ENCODE measurements around the gene ATXN7L3. TPM values are rescaled to one million over a fixed set of nuclear protein-coding genes. Genes with fewer than 3 reads are reported as not detected.

ATXN7L3 gene
- total and polyA plus RNA-seq, 10 of the 15 experiments (the other 5 are each of a cell fraction or from before 2014, with no cell fraction given) = 0.71 to 78.7 (median 32.7) TPM

DNA sequence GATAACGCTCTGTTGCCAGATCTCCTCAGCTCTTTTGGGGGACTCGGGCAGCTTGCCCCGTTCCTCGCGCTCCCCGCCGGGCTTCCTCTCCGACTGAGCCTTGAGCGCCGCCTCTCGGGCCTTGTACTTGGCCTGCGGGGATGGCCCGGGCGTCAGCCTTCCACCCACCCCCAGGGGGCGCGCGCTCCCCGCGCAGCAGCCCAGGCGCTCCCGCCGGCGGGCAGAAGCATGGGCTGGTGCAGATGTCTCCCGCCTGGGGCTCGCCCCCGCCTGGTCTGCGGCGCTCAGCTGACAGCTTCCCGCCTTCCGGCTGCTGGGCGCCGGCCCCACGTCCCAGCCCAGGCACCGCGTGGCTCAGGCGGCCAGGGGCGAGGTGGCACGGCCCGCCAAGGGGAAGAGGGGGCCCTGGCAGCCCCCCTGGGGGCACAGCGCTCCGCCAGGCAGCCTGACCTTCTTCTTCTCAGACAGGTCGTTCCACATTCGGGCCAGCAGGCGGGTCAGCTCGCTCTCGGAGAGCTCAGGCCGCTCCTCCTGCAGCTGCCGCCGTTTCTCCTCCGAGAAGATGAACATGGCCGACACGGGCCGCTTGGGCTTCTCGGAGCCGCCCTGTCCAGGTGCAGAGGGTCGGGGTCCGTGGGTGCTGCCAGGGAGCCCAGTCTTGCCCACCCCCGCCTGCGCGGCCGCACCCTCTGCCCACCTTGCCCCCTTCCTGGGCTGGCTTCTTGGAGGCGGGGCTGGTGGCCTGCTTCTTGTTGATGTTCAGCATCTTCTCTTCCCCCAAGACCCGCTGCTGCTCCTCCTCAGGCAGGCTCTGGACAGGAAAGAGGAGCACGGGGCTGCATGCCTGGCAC is 10.9 kb upstream of the ATXN7L3 start:
- DNase-seq (ENCODE audit: low read depth, low spot score) (no peak), ATAC-seq (peak; percentile 98), FAIRE-seq (peak; percentile 89)
- ChIA-PET CTCF (interaction anchor here (0.6 to 7.0 kb wide), 44 partner anchors 8 to 586 kb away, joined by 3 to 135 read pairs (median 4); partner anchors contain the start of genes ASB16, ATXN7L3, FAM171A2 and GRN), POLR2A (interaction anchor here (0.7 to 2.6 kb wide), 14 partner anchors 8 to 137 kb away, joined by 3 to 16 read pairs (median 7); partner anchors contain the start of genes ATXN7L3, GRN, SLC25A39 and TMUB2), RAD21 (ENCODE audit: unreplicated experiment) (interaction anchor here (0.6 to 3.7 kb wide), 24 partner anchors 8 to 325 kb away, joined by 3 to 46 read pairs (median 4); partner anchors contain the start of genes ATXN7L3, GRN, HROB and SLC25A39), SMC1A (ENCODE audit: uncharacterized antibody, unreplicated experiment) (interaction anchor here (0.6 to 3.1 kb wide), 24 partner anchors 8 to 155 kb away, joined by 3 to 38 read pairs (median 5); partner anchors contain the start of genes GRN and TMUB2)
- Histone ChIP-seq H3K36me3 (ENCODE audit: control insufficient read depth in 2 of 2, insufficient read depth in 2 of 2, low read length in 1 of 2) (peaks cover 43 to 53% of the 10 kb centered on the region in 2 experiments), H4K20me1 (ENCODE audit: control insufficient read depth, insufficient read depth) (peaks cover 2% of the 10 kb centered on the region; the same call in 1 of the 2 replicates), H3K4me1 (ENCODE audit: control insufficient read depth, insufficient read depth, low read length) (peaks cover 22% of the 10 kb centered on the region), H3K4me3 (peak overlapping the region; percentile 54; the same call in 1 of the 2 replicates), H3K27ac (ENCODE audit: control insufficient read depth, insufficient read depth) (peak overlapping the region; percentile 82), H3K27me3 (replicated peaks in 1 of 2; ENCODE audit: control insufficient read depth in 2 of 2, insufficient read depth in 2 of 2, low read length in 1 of 2) (no peaks in the 10 kb centered on the region), H3K79me2 (ENCODE audit: control insufficient read depth, insufficient read depth, low read length) (peaks cover 11% of the 10 kb centered on the region), H3K4me2 (ENCODE audit: control insufficient read depth, insufficient read depth) (peak overlapping the region; percentile 83), H2AFZ (ENCODE audit: control insufficient read depth, low read depth, low read length) (peak overlapping the region; percentile 33; the same call in 1 of the 2 replicates), H3K9ac (ENCODE audit: control insufficient read depth, insufficient read depth, low read length) (peak overlapping the region; percentile 73), H3K9me3 (replicated peaks; ENCODE audit: control insufficient read depth, insufficient read depth, low read length) (no peaks in the 10 kb centered on the region)
- intact Hi-C loops (cut with micrococcal nuclease; ENCODE audit: unreplicated experiment) = loop anchor here (1.0 to 10.0 kb wide), 2 partner anchors 121 to 294 kb away; partner anchors contain the start of gene GPATCH8
- BruUV-seq (replicated peaks) = no TSS peak
- 17% methylated on average over 54 of the region's 64 CpGs for WGBS (ENCODE audit: insufficient coverage, insufficient replicate concordance, low lambda C conversion rate, missing lambda C conversion rate)
- in situ Hi-C loops (cut with MboI) = loop anchor here (25.0 kb wide), 1 partner anchor 302 kb away; the partner anchor contains the start of gene GPATCH8
- no peak for TF ChIP-seq CHD4 (IDR thresholded peaks at IDR 0.05)
- TF ChIP-seq, protein P1, sequence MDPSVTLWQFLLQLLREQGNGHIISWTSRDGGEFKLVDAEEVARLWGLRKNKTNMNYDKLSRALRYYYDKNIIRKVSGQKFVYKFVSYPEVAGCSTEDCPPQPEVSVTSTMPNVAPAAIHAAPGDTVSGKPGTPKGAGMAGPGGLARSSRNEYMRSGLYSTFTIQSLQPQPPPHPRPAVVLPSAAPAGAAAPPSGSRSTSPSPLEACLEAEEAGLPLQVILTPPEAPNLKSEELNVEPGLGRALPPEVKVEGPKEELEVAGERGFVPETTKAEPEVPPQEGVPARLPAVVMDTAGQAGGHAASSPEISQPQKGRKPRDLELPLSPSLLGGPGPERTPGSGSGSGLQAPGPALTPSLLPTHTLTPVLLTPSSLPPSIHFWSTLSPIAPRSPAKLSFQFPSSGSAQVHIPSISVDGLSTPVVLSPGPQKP (IDR thresholded peaks at IDR 0.05; ENCODE audit: low read depth, low read length) = no peak
- TF ChIP-seq SPI1 (IDR thresholded peaks at IDR 0.05; ENCODE audit: borderline replicate concordance, insufficient read depth, low read depth, low read length) = no peak
- TF ChIP-seq POLR2AphosphoS2 (IDR thresholded peaks at IDR 0.05; ENCODE audit: low read depth, low read length) = no peak
- no peak for TF ChIP-seq TAF1 (IDR thresholded peaks at IDR 0.05; ENCODE audit: borderline replicate concordance, low read depth, low read length)
- no peak for TF ChIP-seq KDM1A (IDR thresholded peaks at IDR 0.05; ENCODE audit: borderline replicate concordance)
- TF ChIP-seq RAD21 (IDR thresholded peaks at IDR 0.05; ENCODE audit: insufficient read depth, low read depth, low read length) = peak; percentile 91
- TF ChIP-seq HDAC2 (IDR thresholded peaks at IDR 0.05) = no peak
- TF ChIP-seq ZNF274 (IDR thresholded peaks at IDR 0.05; ENCODE audit: insufficient read depth, insufficient read length) = no peak
- TF ChIP-seq NFYA (IDR thresholded peaks at IDR 0.05; ENCODE audit: borderline replicate concordance, low read depth, low read length) = no peak
- TF ChIP-seq, protein P2, sequence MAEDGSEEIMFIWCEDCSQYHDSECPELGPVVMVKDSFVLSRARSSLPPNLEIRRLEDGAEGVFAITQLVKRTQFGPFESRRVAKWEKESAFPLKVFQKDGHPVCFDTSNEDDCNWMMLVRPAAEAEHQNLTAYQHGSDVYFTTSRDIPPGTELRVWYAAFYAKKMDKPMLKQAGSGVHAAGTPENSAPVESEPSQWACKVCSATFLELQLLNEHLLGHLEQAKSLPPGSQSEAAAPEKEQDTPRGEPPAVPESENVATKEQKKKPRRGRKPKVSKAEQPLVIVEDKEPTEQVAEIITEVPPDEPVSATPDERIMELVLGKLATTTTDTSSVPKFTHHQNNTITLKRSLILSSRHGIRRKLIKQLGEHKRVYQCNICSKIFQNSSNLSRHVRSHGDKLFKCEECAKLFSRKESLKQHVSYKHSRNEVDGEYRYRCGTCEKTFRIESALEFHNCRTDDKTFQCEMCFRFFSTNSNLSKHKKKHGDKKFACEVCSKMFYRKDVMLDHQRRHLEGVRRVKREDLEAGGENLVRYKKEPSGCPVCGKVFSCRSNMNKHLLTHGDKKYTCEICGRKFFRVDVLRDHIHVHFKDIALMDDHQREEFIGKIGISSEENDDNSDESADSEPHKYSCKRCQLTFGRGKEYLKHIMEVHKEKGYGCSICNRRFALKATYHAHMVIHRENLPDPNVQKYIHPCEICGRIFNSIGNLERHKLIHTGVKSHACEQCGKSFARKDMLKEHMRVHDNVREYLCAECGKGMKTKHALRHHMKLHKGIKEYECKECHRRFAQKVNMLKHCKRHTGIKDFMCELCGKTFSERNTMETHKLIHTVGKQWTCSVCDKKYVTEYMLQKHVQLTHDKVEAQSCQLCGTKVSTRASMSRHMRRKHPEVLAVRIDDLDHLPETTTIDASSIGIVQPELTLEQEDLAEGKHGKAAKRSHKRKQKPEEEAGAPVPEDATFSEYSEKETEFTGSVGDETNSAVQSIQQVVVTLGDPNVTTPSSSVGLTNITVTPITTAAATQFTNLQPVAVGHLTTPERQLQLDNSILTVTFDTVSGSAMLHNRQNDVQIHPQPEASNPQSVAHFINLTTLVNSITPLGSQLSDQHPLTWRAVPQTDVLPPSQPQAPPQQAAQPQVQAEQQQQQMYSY (CRISPR knock-in tag; IDR thresholded peaks at IDR 0.05) = no peak
- TF ChIP-seq YY1 (IDR thresholded peaks at IDR 0.05; ENCODE audit: low read depth, low read length) = peak; percentile 87
- TF ChIP-seq SMARCA5 (IDR thresholded peaks at IDR 0.05) = peak; percentile 99
- TF ChIP-seq EED (IDR thresholded peaks at IDR 0.05; ENCODE audit: low read depth) = no peak; the same call in 1 of the 2 replicates
- TF ChIP-seq ZBED1 (IDR thresholded peaks at IDR 0.05; ENCODE audit: borderline replicate concordance) = no peak
- no peak for TF ChIP-seq JUND (IDR thresholded peaks at IDR 0.05; ENCODE audit: low read depth, low read length)
- TF ChIP-seq BHLHE40 (IDR thresholded peaks at IDR 0.05; ENCODE audit: borderline replicate concordance in 1 of 2, low read depth in 2 of 2, low read length in 1 of 2) = peak; percentile 74 to 77; a peak in 3 of 4 replicates
- no peak for TF ChIP-seq CBX3 (IDR thresholded peaks at IDR 0.05; ENCODE audit: borderline replicate concordance, low read depth)
- no peak for TF ChIP-seq BRCA1 (IDR thresholded peaks at IDR 0.05; ENCODE audit: low read depth, low read length)
